Keratinocyte (primary cell): Measurements from ENCODE around the gene OR5AS1. TPM values are rescaled to one million over a fixed set of nuclear protein-coding genes. Genes with fewer than 3 reads are reported as not detected.

Experiments
- DNase-seq: peaks from one replicate; pipeline ENCODE4 v3.0.0-alpha.2; 2011; ENCODE audit warnings: low read depth, missing footprints, low spot score
- FAIRE-seq: peaks from 2 replicates; lab custom pipeline; 2011; peaks lifted over from hg19 to GRCh38; lab: Jason Lieb, UNC
- H2AFZ ChIP-seq: 2 replicates; pipeline ENCODE4 v1.6.0; 2012; ENCODE audit warnings: low read length, control low read depth, inconsistent platforms; ENCODE audit not compliant: control insufficient read depth
- H3K27ac ChIP-seq: 2 replicates; pipeline ENCODE4 v1.5.1; 2011; ENCODE audit warnings: low read length; ENCODE audit not compliant: control insufficient read depth, insufficient read depth
- H3K27me3 ChIP-seq: 3 replicates; pipeline ENCODE4 v1.6.0; 2011; ENCODE audit warnings: low read length; ENCODE audit not compliant: control insufficient read depth, insufficient read depth; ENCODE audit errors: extremely low read depth
- H3K36me3 ChIP-seq, 2 experiments: 2 replicates in 1 of 2; 3 replicates in 1 of 2; pipeline ENCODE4 v1.5.1; 2011; ENCODE audit warnings: low read length in 2 of 2, mild to moderate bottlenecking in 1 of 2; ENCODE audit not compliant: control insufficient read depth in 2 of 2, insufficient read depth in 2 of 2; ENCODE audit errors: extremely low read depth in 1 of 2
- H3K4me1 ChIP-seq: 3 replicates; pipeline ENCODE4 v1.5.1; 2011; ENCODE audit warnings: low read length; ENCODE audit not compliant: control insufficient read depth, insufficient read depth; ENCODE audit errors: extremely low read depth
- H3K4me2 ChIP-seq: 3 replicates; pipeline ENCODE4 v1.6.0; 2011; ENCODE audit warnings: low read depth, low read length; ENCODE audit not compliant: control insufficient read depth, insufficient read depth; ENCODE audit errors: extremely low read depth
- H3K4me3 ChIP-seq, 3 experiments: fragments of 200-600 bp in 1 of 3; sonication (generic) in 1 of 3; 2 replicates in 2 of 3; 3 replicates in 1 of 3; pipeline ENCODE4 v1.5.1; 2011 to 2016; ENCODE audit warnings: low read length in 3 of 3, mild to moderate bottlenecking in 3 of 3, control low read depth in 2 of 3, inconsistent platforms in 1 of 3, low read depth in 1 of 3, mixed read lengths in 1 of 3, mixed run types in 1 of 3, moderate library complexity in 1 of 3; ENCODE audit not compliant: control insufficient read depth in 2 of 3, insufficient read depth in 2 of 3; ENCODE audit errors: extremely low read depth in 1 of 3
- H3K79me2 ChIP-seq: 2 replicates; pipeline ENCODE4 v1.6.0; 2012; ENCODE audit warnings: low read length; ENCODE audit not compliant: control insufficient read depth, insufficient read depth
- H3K9ac ChIP-seq: 3 replicates; pipeline ENCODE4 v1.6.0; 2011; ENCODE audit warnings: low read length; ENCODE audit not compliant: control insufficient read depth, insufficient read depth; ENCODE audit errors: extremely low read depth
- H3K9me1 ChIP-seq: 3 replicates; pipeline ENCODE4 v1.6.0; 2011; ENCODE audit warnings: low read length; ENCODE audit not compliant: control insufficient read depth, insufficient read depth; ENCODE audit errors: extremely low read depth
- H3K9me3 ChIP-seq: 2 replicates; pipeline ENCODE4 v1.5.1; 2012; ENCODE audit warnings: low read depth, low read length; ENCODE audit not compliant: control insufficient read depth
- H4K20me1 ChIP-seq: 3 replicates; pipeline ENCODE4 v1.6.0; 2011; ENCODE audit warnings: low read length; ENCODE audit not compliant: control insufficient read depth, insufficient read depth; ENCODE audit errors: extremely low read depth
- EZH2 ChIP-seq: IDR thresholded peaks from one replicate; pipeline ENCODE4 v1.6.1; 2012; ENCODE audit warnings: inconsistent platforms, mild to moderate bottlenecking, low read length, moderate library complexity
- dilution Hi-C: fragments of 300-500 bp; cut with MboI; formaldehyde crosslinking; loops from one replicate; pipeline ENCODE4 v1.7.0; 2020; ENCODE audit warnings: low sequenced_read_pairs; ENCODE audit not compliant: extremely low pct_ligation_motif_present
- polyA plus RNA-seq, 5 experiments: library from polyadenylated mRNA; depleted of rRNA in 3 of 5; stranded (reverse) in 3 of 5; stranded (forward) in 1 of 5; unstranded in 1 of 5; fragments of >200 nt; gene quantifications; 1 replicate in 1 of 5; 2 replicates in 3 of 5; 3 replicates in 1 of 5; pipeline versions ENCODE4 v1.2.1 to v1.2.3, GENCODE V29; 2011 to 2012; ENCODE audit warnings: missing spikeins in 2 of 5, low read depth in 1 of 5, low replicate concordance in 1 of 5
- TF ChIP-seq, protein P1 (sequence below), 3 experiments: IDR thresholded peaks in 1 of 3; conservative IDR thresholded peaks in 1 of 3; optimal IDR thresholded peaks in 1 of 3; 2 replicates in 2 of 3; 3 replicates in 1 of 3; pipeline versions ENCODE3 to v1.5.1; 2011; ENCODE audit warnings: low read length in 3 of 3, mild to moderate bottlenecking in 3 of 3, moderate library complexity in 2 of 3, control low read depth in 1 of 3, inconsistent platforms in 1 of 3; ENCODE audit not compliant: insufficient read depth in 2 of 3; ENCODE audit errors: extremely low read depth in 1 of 3

The OR5AS1 gene
- polyA plus RNA-seq, 1 donor (not counting 4 experiments of a cell fraction or from before 2014, with no cell fraction given) = not detected

DNA sequence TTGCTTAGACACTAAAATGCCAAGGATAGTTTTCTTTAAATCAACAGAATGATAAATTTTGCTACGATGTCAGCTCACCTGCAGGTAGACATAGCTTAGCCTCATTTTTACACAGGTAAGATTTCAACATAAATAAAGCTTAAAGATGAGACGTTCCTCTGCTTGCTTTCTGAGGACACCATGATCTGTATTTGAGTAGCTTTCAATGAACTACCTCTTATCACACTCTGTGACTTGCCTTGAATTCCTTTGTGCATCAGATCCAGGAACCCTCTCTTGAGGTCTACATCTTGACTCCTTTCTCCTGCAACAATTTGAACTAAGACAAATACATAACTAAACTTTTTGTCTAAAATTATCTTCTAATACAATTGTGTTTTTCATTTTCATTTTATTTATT is 39.5 kb downstream of the OR5AS1 start:
- Histone ChIP-seq H3K4me1 (no peaks in the 10 kb centered on the region), H3K4me2 (no peak overlapping the region), H3K27ac (no peak overlapping the region), H3K9me1 (no peaks in the 10 kb centered on the region), H3K9me3 (no peaks in the 10 kb centered on the region), H3K27me3 (no peaks in the 10 kb centered on the region), H3K4me3 (no peak overlapping the region), H2AFZ (no peak overlapping the region), H3K36me3 (no peaks in the 10 kb centered on the region), H3K9ac (no peak overlapping the region), H3K79me2 (no peaks in the 10 kb centered on the region), H4K20me1 (no peaks in the 10 kb centered on the region)
- dilution Hi-C loops = no loop called here
- FAIRE-seq (no peak), DNase-seq (no peak)
- TF ChIP-seq, protein P1, sequence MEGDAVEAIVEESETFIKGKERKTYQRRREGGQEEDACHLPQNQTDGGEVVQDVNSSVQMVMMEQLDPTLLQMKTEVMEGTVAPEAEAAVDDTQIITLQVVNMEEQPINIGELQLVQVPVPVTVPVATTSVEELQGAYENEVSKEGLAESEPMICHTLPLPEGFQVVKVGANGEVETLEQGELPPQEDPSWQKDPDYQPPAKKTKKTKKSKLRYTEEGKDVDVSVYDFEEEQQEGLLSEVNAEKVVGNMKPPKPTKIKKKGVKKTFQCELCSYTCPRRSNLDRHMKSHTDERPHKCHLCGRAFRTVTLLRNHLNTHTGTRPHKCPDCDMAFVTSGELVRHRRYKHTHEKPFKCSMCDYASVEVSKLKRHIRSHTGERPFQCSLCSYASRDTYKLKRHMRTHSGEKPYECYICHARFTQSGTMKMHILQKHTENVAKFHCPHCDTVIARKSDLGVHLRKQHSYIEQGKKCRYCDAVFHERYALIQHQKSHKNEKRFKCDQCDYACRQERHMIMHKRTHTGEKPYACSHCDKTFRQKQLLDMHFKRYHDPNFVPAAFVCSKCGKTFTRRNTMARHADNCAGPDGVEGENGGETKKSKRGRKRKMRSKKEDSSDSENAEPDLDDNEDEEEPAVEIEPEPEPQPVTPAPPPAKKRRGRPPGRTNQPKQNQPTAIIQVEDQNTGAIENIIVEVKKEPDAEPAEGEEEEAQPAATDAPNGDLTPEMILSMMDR (optimal IDR thresholded peaks at IDR 0.05 in 1 of 3, IDR thresholded peaks at IDR 0.05 in 1 of 3, conservative IDR thresholded peaks at IDR 0.05 in 1 of 3; ENCODE audit: extremely low read depth in 1 of 3, insufficient read depth in 2 of 3, low read length in 3 of 3) = no peak
- no peak for TF ChIP-seq EZH2

Other genes starting within 250 kb of the OR5AS1 start
- not detected in 3 replicates for gene OR5D14, start 232.1 kb upstream of the OR5AS1 start, polyA plus RNA-seq
- gene OR5L1, start 216.3 kb upstream of the OR5AS1 start, polyA plus RNA-seq = not detected in 3 replicates
- not detected in 3 replicates for gene OR5D18, start 208.0 kb upstream of the OR5AS1 start, polyA plus RNA-seq
- gene OR5L2, start 200.4 kb upstream of the OR5AS1 start, polyA plus RNA-seq = not detected in 3 replicates
- gene OR5D16, start 188.9 kb upstream of the OR5AS1 start, polyA plus RNA-seq = not detected in 3 replicates
- gene TRIM51, start 144.4 kb upstream of the OR5AS1 start, polyA plus RNA-seq = not detected in 3 replicates
- not detected in 3 replicates for gene OR5W2, start 113.1 kb upstream of the OR5AS1 start, polyA plus RNA-seq
- gene OR5I1, start 91.3 kb upstream of the OR5AS1 start, polyA plus RNA-seq = not detected in 3 replicates
- gene OR10AG1, start 57.7 kb upstream of the OR5AS1 start, polyA plus RNA-seq = not detected in 3 replicates
- not detected in 3 replicates for gene OR5F1, start 33.0 kb upstream of the OR5AS1 start, polyA plus RNA-seq
- not detected in 3 replicates for gene OR8I2, start 65.7 kb downstream of the OR5AS1 start, polyA plus RNA-seq
- not detected in 3 replicates for gene OR8H2, start 76.0 kb downstream of the OR5AS1 start, polyA plus RNA-seq
- not detected in 3 replicates for gene OR8H3, start 94.7 kb downstream of the OR5AS1 start, polyA plus RNA-seq
- not detected in 3 replicates for gene OR8J3, start 112.5 kb downstream of the OR5AS1 start, polyA plus RNA-seq
- not detected in 3 replicates for gene OR8K5, start 132.7 kb downstream of the OR5AS1 start, polyA plus RNA-seq
- not detected in 3 replicates for gene OR5J2, start 149.0 kb downstream of the OR5AS1 start, polyA plus RNA-seq
- not detected in 3 replicates for gene OR5T2, start 206.6 kb downstream of the OR5AS1 start, polyA plus RNA-seq
- gene OR5T3, start 224.6 kb downstream of the OR5AS1 start, polyA plus RNA-seq = not detected in 3 replicates
- gene OR5T1, start 246.5 kb downstream of the OR5AS1 start, polyA plus RNA-seq = not detected in 3 replicates